Skeletal muscle tissue (tissue), 4 donors: ENCODE data around the gene MED14. TPM values are rescaled to one million over a fixed set of nuclear protein-coding genes. Genes with fewer than 3 reads are reported as not detected.
"Not testable (repeated sequence)": the region's sequence is repeated elsewhere in the genome, so short reads cannot be mapped to it uniquely, and the experiment has no call there.

Experiments used
- H3K27ac ChIP-seq: one replicate; pipeline ENCODE4 v1.7.0; 2013; ENCODE audit warnings: mild to moderate bottlenecking, low read depth, low read length, inconsistent platforms
- H3K27me3 ChIP-seq, 3 donors: one replicate each; pipeline ENCODE4 v1.7.0; 2013; ENCODE audit warnings: low read length in 3 of 3; ENCODE audit not compliant: control insufficient read depth in 3 of 3, insufficient read depth in 3 of 3
- H3K36me3 ChIP-seq, 3 donors: one replicate each; pipeline ENCODE4 v1.7.0; 2013; ENCODE audit warnings: low read length in 3 of 3; ENCODE audit not compliant: control insufficient read depth in 3 of 3, insufficient read depth in 3 of 3
- H3K4me1 ChIP-seq, 3 donors: one replicate each; pipeline ENCODE4 v1.7.0; 2013; ENCODE audit warnings: low read length in 3 of 3, mild to moderate bottlenecking in 3 of 3; ENCODE audit not compliant: control insufficient read depth in 3 of 3, insufficient read depth in 3 of 3
- H3K4me3 ChIP-seq, 3 donors: one replicate each; pipeline ENCODE4 v1.7.0; 2013; ENCODE audit warnings: low read length in 3 of 3
- H3K9ac ChIP-seq, 3 donors: one replicate each; pipeline ENCODE4 v1.7.0; 2013; ENCODE audit warnings: low read length in 3 of 3, mild to moderate bottlenecking in 3 of 3, moderate library complexity in 2 of 3, low read depth in 1 of 3
- H3K9me3 ChIP-seq, 3 donors: one replicate each; pipeline ENCODE4 v1.7.0; 2013; ENCODE audit warnings: low read length in 3 of 3; ENCODE audit not compliant: control insufficient read depth in 3 of 3
- total RNA-seq: library from RNA; depleted of rRNA; stranded (reverse); fragments of >200 nt; gene quantifications from one replicate; pipeline ENCODE4 v1.2.3, GENCODE V29; 2014
- donor health status: Osteomylitis.

The MED14 gene
- 35.5 TPM for total RNA-seq

GRCh38 chrX:40735325-40736169 lies at the start of gene MED14:
Gene MED14, minus strand, starts transcription at chrX:40735542. Its CDS starts 130 bp downstream, at chrX:40735412.
- peaks cover 7 to 22% (median 13%) of the 10 kb centered on the region in 3 donors for H3K4me1 ChIP-seq
- peak within 1 kb of the TSS; percentile 98 for H3K27ac ChIP-seq
- H3K9me3 ChIP-seq: no peaks in the 10 kb centered on the region
- H3K27me3 ChIP-seq: no peaks in the 10 kb centered on the region
- H3K9ac ChIP-seq: peak within 1 kb of the TSS; percentile 86 to 96 (median 90)
- H3K36me3 ChIP-seq: no peaks in the 10 kb centered on the region
- peak within 1 kb of the TSS; percentile 81 to 82 (median 82) for H3K4me3 ChIP-seq

GRCh38 chrX:40784516-40785151 lies 49.3 kb upstream of the MED14 start:
- Histone ChIP-seq H3K9me3 (no peaks in the 10 kb centered on the region), H3K27ac (no peak overlapping the region), H3K27me3 (no peaks in the 10 kb centered on the region), H3K9ac (no peak overlapping the region), H3K36me3 (no peaks in the 10 kb centered on the region), H3K4me3 (no peak overlapping the region), H3K4me1 (peaks cover 0 to 7% (median 5%) of the 10 kb centered on the region in 3 donors)

- H3K4me1 ChIP-seq: peaks cover 0 to 11% (median 5%) of the 10 kb centered on the region in 3 donors
- not testable (repeated sequence) for H3K9ac ChIP-seq, H3K4me3 ChIP-seq, H3K27me3 ChIP-seq, H3K36me3 ChIP-seq, H3K9me3 ChIP-seq
- H3K27ac ChIP-seq: peak overlapping the region; percentile 42
Observed at GRCh38 chrX:40782644-40783259, 47.4 kb upstream of the MED14 start.

DNA sequence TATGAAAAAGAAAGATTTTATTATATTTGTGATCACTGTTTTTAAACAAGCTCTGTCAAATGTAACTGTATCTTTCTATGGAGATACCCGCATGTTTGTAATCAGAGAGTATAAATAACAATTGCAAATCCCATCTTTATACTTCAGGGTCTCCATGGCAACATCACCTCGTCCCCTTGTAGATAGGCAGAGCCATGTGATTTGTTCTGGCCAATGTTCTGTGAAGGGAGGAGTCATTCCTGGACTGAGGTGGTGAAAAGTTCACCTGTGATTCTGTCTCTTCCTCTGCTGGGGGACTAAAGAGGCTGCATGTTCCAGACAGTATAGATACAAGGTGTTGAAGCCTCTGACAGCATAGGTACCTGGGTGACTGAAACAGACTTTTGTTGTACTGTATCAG lies 45.6 kb upstream of the MED14 start:
- Histone ChIP-seq H3K9me3 (no peaks in the 10 kb centered on the region), H3K4me1 (peaks cover 0 to 11% (median 5%) of the 10 kb centered on the region in 3 donors), H3K9ac (no peak overlapping the region), H3K36me3 (no peaks in the 10 kb centered on the region), H3K27me3 (no peaks in the 10 kb centered on the region), H3K4me3 (no peak overlapping the region), H3K27ac (no peak overlapping the region)

DNA sequence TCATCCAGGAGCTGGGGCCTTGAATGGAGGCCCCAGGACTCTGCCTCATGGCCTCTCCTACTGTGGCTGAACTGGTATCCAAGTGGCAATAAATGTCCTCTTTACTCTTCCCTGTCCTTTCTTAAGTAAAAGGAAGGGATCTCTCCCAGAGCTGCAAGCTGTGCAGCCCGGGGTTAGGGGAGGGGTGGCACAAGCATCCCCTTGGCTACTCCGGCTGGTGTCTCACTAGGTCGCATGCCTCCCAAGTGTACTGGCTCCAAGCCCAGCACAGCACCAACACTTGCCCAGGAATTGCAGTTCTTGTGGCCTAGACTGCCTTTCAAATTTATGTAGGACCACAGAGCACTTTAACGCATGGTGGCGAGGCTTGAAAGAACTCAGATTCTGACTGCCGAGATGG lies 44.7 kb upstream of the MED14 start:
- Histone ChIP-seq H3K4me3 (no peak overlapping the region), H3K9ac (peak overlapping the region in 1 of 3 donors; percentile 16), H3K27ac (no peak overlapping the region), H3K9me3 (no peaks in the 10 kb centered on the region), H3K4me1 (peaks cover 0 to 11% (median 5%) of the 10 kb centered on the region in 3 donors), H3K36me3 (no peaks in the 10 kb centered on the region), H3K27me3 (no peaks in the 10 kb centered on the region)

DNA sequence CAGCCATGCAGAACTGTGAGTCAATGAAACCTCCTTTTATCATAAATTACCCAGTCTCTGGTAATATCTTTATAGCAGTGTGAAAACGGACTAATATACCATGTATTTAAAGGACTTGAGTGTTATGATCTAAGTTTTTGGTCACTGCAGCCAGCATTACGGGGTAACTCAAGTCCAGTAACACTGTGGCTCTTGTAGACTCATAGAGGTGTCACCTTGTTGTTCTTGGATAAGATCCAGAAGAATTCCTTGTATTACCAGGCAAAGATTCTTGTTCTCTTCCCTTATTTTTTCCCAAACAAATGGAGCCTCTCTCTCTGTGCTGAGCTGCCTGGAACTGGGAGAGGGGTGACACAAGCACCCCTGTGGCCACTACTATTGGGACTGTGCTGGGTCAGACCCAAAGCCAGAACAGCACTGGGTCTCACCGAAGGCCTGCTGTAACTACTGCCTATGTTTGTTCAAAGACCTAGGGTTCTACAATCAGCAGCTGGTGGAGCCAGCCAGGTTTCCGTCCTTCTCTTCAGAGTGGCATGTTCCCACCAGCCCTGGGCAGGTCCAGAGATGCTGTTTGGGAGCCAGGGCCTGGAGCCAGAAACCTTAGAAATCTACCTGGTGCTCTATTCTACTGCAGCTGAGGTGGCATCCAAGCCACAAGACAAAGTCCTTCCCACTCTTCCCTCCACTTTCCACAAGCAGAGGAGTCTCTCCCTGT lies 43.7 kb upstream of the MED14 start:
- Histone ChIP-seq H3K9ac (no peak overlapping the region), H3K4me1 (peaks cover 0 to 11% (median 5%) of the 10 kb centered on the region in 3 donors), H3K9me3 (no peaks in the 10 kb centered on the region), H3K27ac (no peak overlapping the region), H3K36me3 (no peaks in the 10 kb centered on the region), H3K4me3 (no peak overlapping the region), H3K27me3 (no peaks in the 10 kb centered on the region)

DNA sequence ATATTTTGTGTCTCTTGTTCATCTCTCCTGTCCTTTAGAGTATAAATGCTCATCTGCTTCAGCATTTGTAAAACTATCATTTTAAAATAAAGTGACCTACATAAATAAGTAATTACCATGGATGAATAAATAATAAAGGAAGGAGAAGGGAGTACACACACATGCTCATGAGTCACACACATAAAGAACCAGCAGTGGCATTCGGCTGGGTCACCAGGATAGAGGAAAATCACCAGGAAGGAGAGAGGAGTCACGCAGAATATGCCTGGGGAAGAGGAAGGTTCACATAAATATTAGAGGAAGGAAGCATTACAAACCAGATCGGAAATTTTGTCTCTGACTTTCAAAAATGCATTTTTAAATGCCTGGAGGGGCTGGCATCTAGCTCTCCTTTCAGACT lies 38.5 kb upstream of the MED14 start:
- Histone ChIP-seq H3K27me3 (no peaks in the 10 kb centered on the region), H3K4me3 (no peak overlapping the region), H3K36me3 (no peaks in the 10 kb centered on the region), H3K9ac (no peak overlapping the region), H3K27ac (no peak overlapping the region), H3K4me1 (no peaks in the 10 kb centered on the region), H3K9me3 (no peaks in the 10 kb centered on the region)

- H3K36me3 ChIP-seq: no peaks in the 10 kb centered on the region
- H3K4me3 ChIP-seq: no peak overlapping the region
- H3K4me1 ChIP-seq: no peaks in the 10 kb centered on the region
- no peaks in the 10 kb centered on the region for H3K27me3 ChIP-seq
- H3K9ac ChIP-seq: no peak overlapping the region
- H3K27ac ChIP-seq: no peak overlapping the region
- no peaks in the 10 kb centered on the region for H3K9me3 ChIP-seq
Observed at GRCh38 chrX:40773188-40773587, 37.8 kb upstream of the MED14 start.

GRCh38 chrX:40772290-40772689 lies 36.9 kb upstream of the MED14 start:
- Histone ChIP-seq H3K4me1 (no peaks in the 10 kb centered on the region), H3K36me3 (no peaks in the 10 kb centered on the region), H3K9ac (no peak overlapping the region), H3K27ac (no peak overlapping the region), H3K27me3 (no peaks in the 10 kb centered on the region), H3K4me3 (no peak overlapping the region), H3K9me3 (no peaks in the 10 kb centered on the region)
